DOHH2 (cell line): Measurements from ENCODE around the gene RAD17.
"Not testable (repeated sequence)": the region's sequence is repeated elsewhere in the genome, so short reads cannot be mapped to it uniquely, and the experiment has no call there.

Experiments
- CTCF ChIP-seq: fragments of 200-600 bp; sonication (generic); IDR thresholded peaks from one replicate; pipeline ENCODE4 v1.5.1; 2014; ENCODE audit warnings: antibody characterized with exemption, mild to moderate bottlenecking, low read depth, low read length; ENCODE audit not compliant: poor library complexity, severe bottlenecking
- EZH2phosphoT487 ChIP-seq: fragments of 200-600 bp; sonication (generic); IDR thresholded peaks from 2 replicates; pipeline ENCODE4 v1.6.1; 2017; ENCODE audit warnings: borderline replicate concordance, mild to moderate bottlenecking, antibody characterized with exemption, low read length, moderate library complexity, mixed read lengths

GRCh38 chr5:69450527-69450926, 80.9 kb downstream of the RAD17 start:
- not testable (repeated sequence) for TF ChIP-seq CTCF, EZH2phosphoT487
